Glutamatergic neuron (in vitro differentiated cells): ENCODE results near the gene IL21. TPM values are rescaled to one million over a fixed set of nuclear protein-coding genes. Genes with fewer than 3 reads are reported as not detected.

Source experiments
- DNase-seq: peaks from one replicate; pipeline ENCODE4 v3.0.0; 2022
- H3K27ac Mint-ChIP-seq: one replicate; pipeline ENCODE4 v1.8.0; 2020; ENCODE audit warnings: mild to moderate bottlenecking, mixed read lengths, inconsistent platforms; ENCODE audit not compliant: unreplicated experiment
- H3K27me3 Mint-ChIP-seq: one replicate; pipeline ENCODE4 v1.8.0; 2020; ENCODE audit warnings: mild to moderate bottlenecking, moderate library complexity, mixed read lengths, inconsistent platforms; ENCODE audit not compliant: unreplicated experiment
- H3K36me3 Mint-ChIP-seq: one replicate; pipeline ENCODE4 v1.8.0; 2020; ENCODE audit warnings: mild to moderate bottlenecking, mixed read lengths, inconsistent platforms; ENCODE audit not compliant: unreplicated experiment
- H3K4me1 Mint-ChIP-seq: one replicate; pipeline ENCODE4 v1.8.0; 2020; ENCODE audit warnings: mild to moderate bottlenecking, low read depth, mixed read lengths, inconsistent platforms; ENCODE audit not compliant: unreplicated experiment
- H3K4me3 Mint-ChIP-seq: one replicate; pipeline ENCODE4 v1.8.0; 2020; ENCODE audit warnings: mild to moderate bottlenecking, mixed read lengths, inconsistent platforms; ENCODE audit not compliant: unreplicated experiment
- H3K9me3 Mint-ChIP-seq: one replicate; pipeline ENCODE4 v1.8.0; 2020; ENCODE audit warnings: mild to moderate bottlenecking, moderate library complexity, mixed read lengths, inconsistent platforms; ENCODE audit not compliant: unreplicated experiment
- total RNA-seq: library from RNA; stranded (reverse); fragmentation: NEBNext Ultra II Directional; extraction: Animal tissue kit (Norgen Biotek cat#: 25700); gene quantifications from one replicate; pipeline ENCODE4 v1.2.1, GENCODE V29; 2021; ENCODE audit not compliant: unreplicated experiment
- TF ChIP-seq, protein P1 (sequence below): fragments of 200-600 bp; sonication (generic); IDR thresholded peaks from one replicate; pipeline ENCODE4 v1.5.0; 2021; ENCODE audit not compliant: partially characterized antibody, unreplicated experiment

The IL21 gene
- total RNA-seq, 1 donor from 2014 or later, result not detected

DNA sequence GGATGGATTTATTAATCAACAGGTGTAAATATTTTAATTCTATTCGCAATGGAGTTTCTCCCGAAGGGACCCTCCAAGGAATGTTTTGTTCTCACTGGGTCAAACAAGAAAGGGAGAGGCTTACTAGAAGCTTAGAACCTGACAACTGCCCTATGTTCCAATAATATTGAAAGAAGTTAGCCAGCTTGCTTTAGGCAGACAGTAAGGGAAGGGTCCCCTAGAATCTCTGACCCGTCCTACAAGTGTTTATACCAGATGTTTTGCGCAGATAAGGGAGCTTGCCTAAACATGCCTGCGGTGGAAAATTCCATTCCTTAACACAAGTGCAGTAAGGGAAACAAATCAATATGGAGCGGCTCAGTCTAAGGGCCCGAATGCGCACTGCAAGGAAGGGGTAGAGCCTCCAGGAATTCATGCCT, 17.7 kb downstream of the IL21 start:
- Mint-ChIP-seq H3K9me3 (no peaks in the 10 kb centered on the region), H3K36me3 (no peaks in the 10 kb centered on the region), H3K4me3 (no peak overlapping the region), H3K4me1 (no peaks in the 10 kb centered on the region), H3K27ac (no peak overlapping the region), H3K27me3 (no peaks in the 10 kb centered on the region)
- TF ChIP-seq, protein P1, sequence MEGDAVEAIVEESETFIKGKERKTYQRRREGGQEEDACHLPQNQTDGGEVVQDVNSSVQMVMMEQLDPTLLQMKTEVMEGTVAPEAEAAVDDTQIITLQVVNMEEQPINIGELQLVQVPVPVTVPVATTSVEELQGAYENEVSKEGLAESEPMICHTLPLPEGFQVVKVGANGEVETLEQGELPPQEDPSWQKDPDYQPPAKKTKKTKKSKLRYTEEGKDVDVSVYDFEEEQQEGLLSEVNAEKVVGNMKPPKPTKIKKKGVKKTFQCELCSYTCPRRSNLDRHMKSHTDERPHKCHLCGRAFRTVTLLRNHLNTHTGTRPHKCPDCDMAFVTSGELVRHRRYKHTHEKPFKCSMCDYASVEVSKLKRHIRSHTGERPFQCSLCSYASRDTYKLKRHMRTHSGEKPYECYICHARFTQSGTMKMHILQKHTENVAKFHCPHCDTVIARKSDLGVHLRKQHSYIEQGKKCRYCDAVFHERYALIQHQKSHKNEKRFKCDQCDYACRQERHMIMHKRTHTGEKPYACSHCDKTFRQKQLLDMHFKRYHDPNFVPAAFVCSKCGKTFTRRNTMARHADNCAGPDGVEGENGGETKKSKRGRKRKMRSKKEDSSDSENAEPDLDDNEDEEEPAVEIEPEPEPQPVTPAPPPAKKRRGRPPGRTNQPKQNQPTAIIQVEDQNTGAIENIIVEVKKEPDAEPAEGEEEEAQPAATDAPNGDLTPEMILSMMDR, result no peak
- no peak for DNase-seq

DNA sequence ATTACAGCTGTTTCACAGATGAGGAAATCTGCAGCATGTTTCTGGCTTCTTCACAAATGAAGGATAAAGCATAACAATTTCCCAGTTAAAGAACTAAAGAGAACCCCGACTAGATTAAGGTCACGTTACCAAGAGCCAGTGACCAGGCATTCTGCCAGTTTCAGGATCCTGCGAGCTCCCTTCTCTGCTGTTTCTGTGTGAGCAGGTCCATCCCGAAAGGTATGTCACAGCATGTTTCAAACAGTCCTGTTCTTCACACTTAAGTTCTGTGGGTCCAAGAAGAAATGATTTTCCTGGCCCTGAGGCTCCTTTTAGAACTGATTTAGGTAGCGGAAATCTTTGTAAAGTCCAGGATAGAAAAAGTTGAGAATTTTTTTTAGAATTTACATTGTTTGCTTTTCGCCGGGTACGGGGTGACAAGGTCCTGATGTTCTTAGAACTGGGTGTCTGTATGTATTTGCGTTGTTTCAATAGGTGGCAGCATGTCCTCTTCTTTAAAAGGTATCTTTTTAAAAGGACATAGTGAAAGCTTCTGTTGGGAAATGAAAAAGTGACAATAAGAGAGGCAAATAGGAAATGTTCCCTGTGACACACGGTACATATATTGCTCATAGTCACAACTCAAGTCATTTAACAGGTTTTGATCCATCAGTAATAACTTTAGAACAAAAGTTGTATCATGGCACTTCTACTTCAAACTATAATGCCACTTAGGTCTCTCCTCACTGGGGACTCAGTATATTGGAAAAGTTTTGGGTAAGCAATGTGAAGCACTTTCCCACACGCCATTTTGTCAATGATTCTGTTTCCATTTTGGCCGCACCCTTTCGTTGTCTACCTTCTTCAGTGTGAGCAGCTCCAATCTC, 18.4 kb downstream of the IL21 start:
- H3K27me3 Mint-ChIP-seq, result no peaks in the 10 kb centered on the region
- no peak overlapping the region for H3K4me3 Mint-ChIP-seq
- no peaks in the 10 kb centered on the region for H3K9me3 Mint-ChIP-seq
- no peak for DNase-seq
- no peaks in the 10 kb centered on the region for H3K36me3 Mint-ChIP-seq
- TF ChIP-seq, protein P1, result no peak
- no peaks in the 10 kb centered on the region for H3K4me1 Mint-ChIP-seq
- H3K27ac Mint-ChIP-seq, result no peak overlapping the region

DNA sequence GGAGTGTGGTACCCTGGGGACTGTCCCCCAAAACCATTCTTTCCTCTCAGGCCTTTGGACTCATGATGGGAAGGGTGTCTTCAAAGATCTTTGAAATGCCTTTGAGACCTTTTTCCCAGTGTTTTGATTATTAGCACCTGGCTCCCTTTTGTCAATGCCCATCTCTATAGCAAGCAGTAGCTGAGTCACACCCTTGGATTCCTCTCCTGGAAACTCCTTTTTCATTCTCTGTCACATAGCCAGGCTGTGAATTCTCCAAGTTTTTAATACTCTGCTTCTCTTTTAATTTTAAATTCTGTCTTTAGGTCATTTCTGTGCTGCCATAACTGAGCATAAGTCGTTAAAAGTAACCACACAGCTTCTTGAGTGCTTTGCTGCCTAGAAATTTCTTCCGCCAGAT, 29.7 kb downstream of the IL21 start:
- no peak for DNase-seq
- Mint-ChIP-seq H3K9me3 (peaks cover 2% of the 10 kb centered on the region), H3K27ac (no peak overlapping the region), H3K4me3 (no peak overlapping the region), H3K27me3 (no peaks in the 10 kb centered on the region), H3K36me3 (no peaks in the 10 kb centered on the region), H3K4me1 (no peaks in the 10 kb centered on the region)
- TF ChIP-seq, protein P1, result no peak

DNA sequence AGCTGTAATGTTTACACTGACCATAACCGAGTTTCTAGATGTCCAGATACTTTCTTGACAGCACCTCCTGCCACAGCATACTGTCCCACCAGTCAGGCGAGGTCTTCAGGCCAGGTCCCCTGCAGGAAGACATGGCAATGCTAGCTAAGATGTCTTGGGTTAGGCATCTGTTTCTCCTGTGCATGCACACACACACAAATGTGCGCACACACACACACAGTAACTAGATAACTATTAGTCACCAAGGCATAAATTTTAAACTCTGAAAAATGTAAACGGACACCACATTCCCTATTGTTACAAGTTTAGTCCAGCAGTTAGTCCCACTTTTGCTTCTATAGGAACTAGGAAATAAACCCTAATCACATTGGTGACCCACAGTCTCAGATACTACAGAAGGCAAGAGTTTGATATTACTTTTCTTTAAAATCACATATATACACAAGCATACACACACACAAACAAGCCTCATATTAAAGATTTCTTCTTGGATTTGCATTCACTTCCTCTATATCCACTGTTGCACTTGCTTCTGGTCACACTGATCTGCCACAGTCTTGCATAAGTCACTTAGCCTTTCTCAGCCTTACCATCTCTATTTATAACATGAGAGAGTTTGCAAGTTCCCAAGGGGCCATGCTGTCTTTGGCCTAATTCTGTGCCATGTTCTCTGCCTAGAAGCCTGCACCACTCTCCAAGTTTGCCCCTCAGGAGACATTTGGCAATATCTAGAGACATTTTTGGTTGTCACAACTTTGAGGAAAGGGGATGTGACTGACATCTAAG, 32.2 kb downstream of the IL21 start:
- DNase-seq, result no peak
- no peaks in the 10 kb centered on the region for H3K27me3 Mint-ChIP-seq
- H3K4me3 Mint-ChIP-seq, result no peak overlapping the region
- H3K27ac Mint-ChIP-seq, result no peak overlapping the region
- no peaks in the 10 kb centered on the region for H3K4me1 Mint-ChIP-seq
- no peaks in the 10 kb centered on the region for H3K36me3 Mint-ChIP-seq
- TF ChIP-seq, protein P1, result no peak
- H3K9me3 Mint-ChIP-seq, result peaks cover 2% of the 10 kb centered on the region

DNA sequence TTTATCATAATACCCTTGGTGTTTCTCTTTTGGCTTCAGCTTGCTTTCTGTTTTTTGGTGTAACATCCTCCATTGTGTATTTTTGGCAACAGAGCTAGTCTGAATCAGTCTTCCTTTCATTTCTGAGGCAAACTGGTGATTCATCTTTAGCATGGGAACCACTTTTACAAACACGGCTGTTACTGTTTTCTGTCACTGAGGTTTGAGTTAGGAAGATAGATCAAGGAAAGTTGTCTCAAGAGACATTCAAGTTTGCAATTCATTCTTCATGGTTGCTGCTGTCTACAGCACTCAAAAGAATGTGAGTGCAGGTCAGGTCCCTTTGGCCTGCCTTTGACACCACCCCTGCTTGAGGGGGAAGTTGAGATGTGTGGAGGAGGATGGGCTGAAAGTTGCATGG, 36.3 kb downstream of the IL21 start:
- DNase-seq, result no peak
- Mint-ChIP-seq H3K9me3 (no peaks in the 10 kb centered on the region), H3K27ac (no peak overlapping the region), H3K27me3 (no peaks in the 10 kb centered on the region), H3K36me3 (no peaks in the 10 kb centered on the region), H3K4me3 (no peak overlapping the region), H3K4me1 (no peaks in the 10 kb centered on the region)
- TF ChIP-seq, protein P1, result no peak
